PC-9 (cell line): Measurements from ENCODE around the gene PHLDA3. TPM values are rescaled to one million over a fixed set of nuclear protein-coding genes. Genes with fewer than 3 reads are reported as not detected.

Experiments used
- BruUV-seq: library from RNA; stranded (reverse); fragments of 400-500 nt; replicated peaks from 2 replicates; lab custom pipeline; 2021; lab: Mats Ljungman, UMichigan
- CTCF ChIA-PET: fragments of 300-600 bp; sonication (Branson Sonifier 250); formaldehyde crosslinking; loops from one replicate; lab custom pipeline; 2022; ENCODE audit warnings: antibody characterized with exemption; lab: Charles Lee
- POLR2A ChIA-PET: fragments of 300-600 bp; sonication (Branson Sonifier 250); formaldehyde crosslinking; loops from one replicate; lab custom pipeline; 2022; ENCODE audit warnings: antibody characterized with exemption; ENCODE audit not compliant: unreplicated experiment; lab: Charles Lee
- DNase-seq, 2 experiments: peaks; one replicate each; pipeline versions ENCODE4 v3.0.0 to v3.0.0-alpha.2; 2015 to 2022; ENCODE audit warnings: mixed read lengths in 1 of 2
- H2AFZ ChIP-seq: fragments of 200-600 bp; sonication (generic); 2 replicates; pipeline ENCODE4 v1.8.1; 2017; ENCODE audit warnings: antibody characterized with exemption
- H3F3A ChIP-seq: fragments of 200-600 bp; sonication (generic); 2 replicates; pipeline ENCODE4 v1.8.1; 2017; ENCODE audit warnings: antibody characterized with exemption, mild to moderate bottlenecking, low read depth; ENCODE audit not compliant: insufficient read depth
- H3K27ac ChIP-seq: fragments of 200-600 bp; sonication (generic); 2 replicates; pipeline ENCODE4 v1.6.1; 2016; ENCODE audit warnings: mixed run types
- H3K27me3 ChIP-seq: fragments of 200-600 bp; sonication (generic); 2 replicates; pipeline ENCODE4 v1.6.1; 2016; ENCODE audit warnings: low read depth, mixed run types; ENCODE audit not compliant: insufficient read depth
- H3K36me3 ChIP-seq: fragments of 200-600 bp; sonication (generic); 2 replicates; pipeline ENCODE4 v1.6.1; 2016; ENCODE audit warnings: low read depth, mixed run types
- H3K4me1 ChIP-seq: fragments of 200-600 bp; sonication (generic); replicated peaks from 2 replicates; pipeline ENCODE4 v1.6.1; 2016; ENCODE audit warnings: mixed run types; ENCODE audit not compliant: insufficient read depth
- H3K4me2 ChIP-seq: fragments of 200-600 bp; sonication (generic); 2 replicates; pipeline ENCODE4 v1.6.1; 2017; ENCODE audit warnings: mixed run types
- H3K4me3 ChIP-seq: fragments of 200-600 bp; sonication (generic); 2 replicates; pipeline ENCODE4 v1.6.1; 2016; ENCODE audit warnings: mixed run types
- H3K79me2 ChIP-seq: fragments of 200-600 bp; sonication (generic); 2 replicates; pipeline ENCODE4 v1.6.1; 2017; ENCODE audit warnings: low read depth, mixed run types
- H3K9me2 ChIP-seq: fragments of 200-600 bp; sonication (generic); 2 replicates; pipeline ENCODE4 v1.8.1; 2017; ENCODE audit warnings: mild to moderate bottlenecking; ENCODE audit not compliant: insufficient read depth
- H3K9me3 ChIP-seq: fragments of 200-600 bp; sonication (generic); 2 replicates; pipeline ENCODE4 v1.8.1; 2016; ENCODE audit warnings: low read depth; ENCODE audit not compliant: insufficient read depth
- H4K20me1 ChIP-seq: fragments of 200-600 bp; sonication (generic); 2 replicates; pipeline ENCODE4 v1.8.1; 2017; ENCODE audit not compliant: insufficient read depth
- EZH2 ChIP-seq: fragments of 200-600 bp; sonication (generic); IDR thresholded peaks from 2 replicates; pipeline ENCODE4 v1.8.0; 2017; ENCODE audit warnings: antibody characterized with exemption, low read depth
- intact Hi-C: fragments of 100-400 bp; cut with micrococcal nuclease; formaldehyde crosslinking; loops from one replicate; pipeline ENCODE4 v1.10.0; 2022; ENCODE audit not compliant: unreplicated experiment
- total RNA-seq: library from RNA; stranded (reverse); gene quantifications from 2 replicates; pipeline ENCODE4 v1.2.3, GENCODE V29; 2021
- TF ChIP-seq, protein P1 (sequence below): fragments of 200-600 bp; sonication (generic); conservative IDR thresholded peaks from 2 replicates; pipeline ENCODE4 v1.6.1; 2017; ENCODE audit warnings: mixed run types, antibody characterized with exemption, mild to moderate bottlenecking, moderate library complexity

Gene PHLDA3
- total RNA-seq, 1 experiment from 2014 or later = 31.6 TPM

- Histone ChIP-seq H3K4me2 (no peak overlapping the region), H3K36me3 (no peaks in the 10 kb centered on the region), H4K20me1 (no peaks in the 10 kb centered on the region), H3K79me2 (no peaks in the 10 kb centered on the region), H3K9me3 (no peaks in the 10 kb centered on the region), H3F3A (peaks cover 20% of the 10 kb centered on the region), H3K9me2 (no peaks in the 10 kb centered on the region), H3K27ac (no peak overlapping the region), H3K4me1 (peaks cover 19% of the 10 kb centered on the region), H3K27me3 (no peaks in the 10 kb centered on the region), H2AFZ (no peak overlapping the region), H3K4me3 (no peak overlapping the region)
- POLR2A ChIA-PET = interaction anchor here (0.5 kb wide), 1 partner anchor 11 kb away, joined by 22 read pairs; no protein-coding TSS in a partner anchor
- TF ChIP-seq EZH2 = no peak
- TF ChIP-seq, protein P1, sequence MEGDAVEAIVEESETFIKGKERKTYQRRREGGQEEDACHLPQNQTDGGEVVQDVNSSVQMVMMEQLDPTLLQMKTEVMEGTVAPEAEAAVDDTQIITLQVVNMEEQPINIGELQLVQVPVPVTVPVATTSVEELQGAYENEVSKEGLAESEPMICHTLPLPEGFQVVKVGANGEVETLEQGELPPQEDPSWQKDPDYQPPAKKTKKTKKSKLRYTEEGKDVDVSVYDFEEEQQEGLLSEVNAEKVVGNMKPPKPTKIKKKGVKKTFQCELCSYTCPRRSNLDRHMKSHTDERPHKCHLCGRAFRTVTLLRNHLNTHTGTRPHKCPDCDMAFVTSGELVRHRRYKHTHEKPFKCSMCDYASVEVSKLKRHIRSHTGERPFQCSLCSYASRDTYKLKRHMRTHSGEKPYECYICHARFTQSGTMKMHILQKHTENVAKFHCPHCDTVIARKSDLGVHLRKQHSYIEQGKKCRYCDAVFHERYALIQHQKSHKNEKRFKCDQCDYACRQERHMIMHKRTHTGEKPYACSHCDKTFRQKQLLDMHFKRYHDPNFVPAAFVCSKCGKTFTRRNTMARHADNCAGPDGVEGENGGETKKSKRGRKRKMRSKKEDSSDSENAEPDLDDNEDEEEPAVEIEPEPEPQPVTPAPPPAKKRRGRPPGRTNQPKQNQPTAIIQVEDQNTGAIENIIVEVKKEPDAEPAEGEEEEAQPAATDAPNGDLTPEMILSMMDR = no peak
- intact Hi-C loops = loop anchor here (5.0 kb wide), 1 partner anchor 54 kb away; no protein-coding TSS in a partner anchor
- no peak for DNase-seq
- BruUV-seq = no TSS peak
- CTCF ChIA-PET = interaction anchor here (0.5 to 2.0 kb wide), 8 partner anchors 8 to 176 kb away, joined by 3 to 20 read pairs (median 4); no protein-coding TSS in a partner anchor
These were observed 32.6 kb downstream of the PHLDA3 start for GRCh38 chr1:201436393-201436792.

DNA sequence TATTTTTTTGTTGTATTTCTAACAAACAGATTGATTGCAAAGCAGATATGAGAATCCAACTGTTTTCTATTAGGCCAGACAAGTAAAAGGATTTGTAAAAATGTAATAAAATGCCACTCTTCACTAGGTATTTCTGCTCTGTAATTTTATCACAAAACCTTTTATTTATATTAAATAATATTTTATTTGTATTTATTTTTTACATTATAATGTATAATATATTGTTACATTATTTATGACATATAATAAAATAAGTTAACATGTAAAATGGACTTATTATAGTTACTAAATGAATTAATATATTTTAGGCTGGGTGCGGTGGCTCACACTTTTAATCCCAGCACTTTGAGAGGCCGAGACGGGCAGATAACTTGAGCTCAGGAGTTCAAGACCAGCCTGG, 34.7 kb downstream of the PHLDA3 start:
- intact Hi-C loops = loop anchor here (2.0 kb wide), 3 partner anchors 35 to 73 kb away; partner anchors contain the start of genes CSRP1 and PHLDA3
- no peak for DNase-seq
- H3K27me3 ChIP-seq = no peaks in the 10 kb centered on the region
- H3K9me3 ChIP-seq = no peaks in the 10 kb centered on the region
- no peak overlapping the region for H3K4me2 ChIP-seq
- no peaks in the 10 kb centered on the region for H4K20me1 ChIP-seq
- peaks cover 19% of the 10 kb centered on the region for H3K4me1 ChIP-seq
- ChIA-PET CTCF (interaction anchor here (1.2 kb wide), 1 partner anchor 14 kb away, joined by 3 read pairs; no protein-coding TSS in a partner anchor), POLR2A (no interaction called here)
- no peaks in the 10 kb centered on the region for H3K79me2 ChIP-seq
- H3K36me3 ChIP-seq = no peaks in the 10 kb centered on the region
- no peak overlapping the region for H2AFZ ChIP-seq
- H3K27ac ChIP-seq = no peak overlapping the region
- no peaks in the 10 kb centered on the region for H3K9me2 ChIP-seq
- TF ChIP-seq, protein P1 = no peak
- no peak for TF ChIP-seq EZH2
- no peak overlapping the region for H3K4me3 ChIP-seq
- no TSS peak for BruUV-seq
- peaks cover 20% of the 10 kb centered on the region for H3F3A ChIP-seq

- TF ChIP-seq EZH2 = no peak
- TF ChIP-seq, protein P1 = no peak
- Histone ChIP-seq H3K27ac (no peak overlapping the region), H3K4me3 (no peak overlapping the region), H3F3A (peaks cover 20% of the 10 kb centered on the region), H3K79me2 (no peaks in the 10 kb centered on the region), H2AFZ (no peak overlapping the region), H3K9me2 (no peaks in the 10 kb centered on the region), H4K20me1 (no peaks in the 10 kb centered on the region), H3K36me3 (no peaks in the 10 kb centered on the region), H3K4me2 (no peak overlapping the region), H3K4me1 (peaks cover 19% of the 10 kb centered on the region), H3K9me3 (no peaks in the 10 kb centered on the region), H3K27me3 (no peaks in the 10 kb centered on the region)
- ChIA-PET CTCF (interaction anchor here (0.7 to 1.2 kb wide), 2 partner anchors 14 to 122 kb away, joined by 3 read pairs; no protein-coding TSS in a partner anchor), POLR2A (no interaction called here)
- intact Hi-C loops = loop anchor here (2.0 kb wide), 3 partner anchors 35 to 73 kb away; partner anchors contain the start of genes CSRP1 and PHLDA3
- DNase-seq = no peak
- BruUV-seq = no TSS peak
These were observed 35.4 kb downstream of the PHLDA3 start for GRCh38 chr1:201433609-201434008.
